GM06990 (cell line): ENCODE data around the gene TNS1.

Source experiments
- DNase-seq: peaks from one replicate; pipeline ENCODE4 v3.0.0-alpha.2; 2011; ENCODE audit not compliant: insufficient read length; ENCODE audit errors: extremely low read depth
- H3K27me3 ChIP-seq: replicated peaks from 2 replicates; pipeline ENCODE4 v1.6.0; 2011; ENCODE audit warnings: low read length; ENCODE audit not compliant: control insufficient read depth, insufficient read depth
- H3K36me3 ChIP-seq: 2 replicates; pipeline ENCODE4 v1.5.1; 2011; ENCODE audit warnings: low read length; ENCODE audit not compliant: control insufficient read depth, insufficient read depth
- H3K4me3 ChIP-seq: replicated peaks from 2 replicates; pipeline ENCODE4 v1.5.1; 2011; ENCODE audit warnings: low read depth, mild to moderate bottlenecking, control low read depth, low read length
- TF ChIP-seq, protein P1 (sequence below): IDR thresholded peaks from 2 replicates; pipeline ENCODE4 v1.5.1; 2011; ENCODE audit warnings: low read length, control low read depth, mild to moderate bottlenecking, inconsistent platforms; ENCODE audit not compliant: insufficient read depth, poor library complexity, severe bottlenecking

TNS1 gene

DNA sequence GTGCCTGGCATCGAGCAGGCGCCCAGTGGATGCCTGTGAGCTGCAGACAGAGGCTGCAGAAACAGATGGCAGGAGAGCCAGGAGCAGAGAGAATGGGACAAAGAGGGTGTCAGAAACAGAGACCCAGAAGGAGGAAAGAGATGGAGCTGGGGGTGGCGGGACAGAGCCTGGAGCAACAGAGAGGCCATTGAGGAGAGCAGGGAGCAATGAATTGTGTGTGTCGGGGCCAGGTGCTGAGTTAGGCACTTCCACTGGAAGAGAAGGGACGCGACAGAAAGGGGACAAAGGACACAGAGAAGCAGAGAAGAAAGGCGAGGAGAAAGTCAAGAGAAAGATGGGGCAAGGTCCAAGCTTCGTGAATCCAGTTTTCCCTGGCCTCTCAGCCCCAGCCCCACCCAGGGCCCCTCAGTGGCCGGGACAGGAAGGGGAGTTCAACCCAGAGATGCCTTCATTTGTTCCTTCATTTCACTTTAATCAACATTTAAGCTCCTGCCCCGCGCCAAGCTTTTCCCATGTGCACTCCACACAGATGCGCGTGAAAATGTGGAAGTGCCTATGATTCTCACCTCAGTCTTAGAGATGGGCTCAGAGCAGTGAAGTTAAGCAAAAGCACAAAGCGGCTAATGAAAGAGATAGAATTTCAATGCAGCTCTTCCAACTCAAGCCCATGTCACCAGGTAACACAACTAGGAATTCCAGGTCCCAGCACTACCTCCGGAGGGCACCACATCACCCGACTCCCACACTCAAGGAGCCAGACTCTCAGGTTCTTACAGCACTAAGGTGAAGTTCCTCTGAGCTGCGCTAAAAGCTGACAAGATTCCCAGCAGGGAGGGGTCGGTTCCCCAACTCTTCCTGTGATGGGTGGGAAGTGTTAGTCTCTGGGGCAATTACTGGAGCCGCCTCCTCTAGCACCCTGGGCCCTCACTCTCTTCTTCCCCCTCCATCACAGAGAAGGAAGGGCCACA, 55.1 kb downstream of the TNS1 start:
- Histone ChIP-seq H3K27me3 (peaks cover 4% of the 10 kb centered on the region; the same call in 1 of the 2 replicates), H3K4me3 (no peak overlapping the region), H3K36me3 (no peaks in the 10 kb centered on the region)
- no peak for DNase-seq
- TF ChIP-seq, protein P1, sequence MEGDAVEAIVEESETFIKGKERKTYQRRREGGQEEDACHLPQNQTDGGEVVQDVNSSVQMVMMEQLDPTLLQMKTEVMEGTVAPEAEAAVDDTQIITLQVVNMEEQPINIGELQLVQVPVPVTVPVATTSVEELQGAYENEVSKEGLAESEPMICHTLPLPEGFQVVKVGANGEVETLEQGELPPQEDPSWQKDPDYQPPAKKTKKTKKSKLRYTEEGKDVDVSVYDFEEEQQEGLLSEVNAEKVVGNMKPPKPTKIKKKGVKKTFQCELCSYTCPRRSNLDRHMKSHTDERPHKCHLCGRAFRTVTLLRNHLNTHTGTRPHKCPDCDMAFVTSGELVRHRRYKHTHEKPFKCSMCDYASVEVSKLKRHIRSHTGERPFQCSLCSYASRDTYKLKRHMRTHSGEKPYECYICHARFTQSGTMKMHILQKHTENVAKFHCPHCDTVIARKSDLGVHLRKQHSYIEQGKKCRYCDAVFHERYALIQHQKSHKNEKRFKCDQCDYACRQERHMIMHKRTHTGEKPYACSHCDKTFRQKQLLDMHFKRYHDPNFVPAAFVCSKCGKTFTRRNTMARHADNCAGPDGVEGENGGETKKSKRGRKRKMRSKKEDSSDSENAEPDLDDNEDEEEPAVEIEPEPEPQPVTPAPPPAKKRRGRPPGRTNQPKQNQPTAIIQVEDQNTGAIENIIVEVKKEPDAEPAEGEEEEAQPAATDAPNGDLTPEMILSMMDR, result no peak

GRCh38 chr2:217946051-217946450, 56.7 kb downstream of the TNS1 start:
- no peak for DNase-seq
- Histone ChIP-seq H3K36me3 (no peaks in the 10 kb centered on the region), H3K27me3 (peaks cover 4% of the 10 kb centered on the region; the same call in 1 of the 2 replicates), H3K4me3 (no peak overlapping the region)
- TF ChIP-seq, protein P1, result no peak

- DNase-seq, result no peak
- Histone ChIP-seq H3K36me3 (no peaks in the 10 kb centered on the region), H3K27me3 (peaks cover 4% of the 10 kb centered on the region; the same call in 1 of the 2 replicates), H3K4me3 (no peak overlapping the region)
- TF ChIP-seq, protein P1, result no peak
Observed at GRCh38 chr2:217945530-217945929, 57.3 kb downstream of the TNS1 start.

- no peak overlapping the region for H3K4me3 ChIP-seq
- TF ChIP-seq, protein P1, result no peak
- DNase-seq, result no peak
- H3K27me3 ChIP-seq, result peaks cover 4% of the 10 kb centered on the region
- H3K36me3 ChIP-seq, result no peaks in the 10 kb centered on the region
Observed at GRCh38 chr2:217944923-217945322, 57.9 kb downstream of the TNS1 start.

DNA sequence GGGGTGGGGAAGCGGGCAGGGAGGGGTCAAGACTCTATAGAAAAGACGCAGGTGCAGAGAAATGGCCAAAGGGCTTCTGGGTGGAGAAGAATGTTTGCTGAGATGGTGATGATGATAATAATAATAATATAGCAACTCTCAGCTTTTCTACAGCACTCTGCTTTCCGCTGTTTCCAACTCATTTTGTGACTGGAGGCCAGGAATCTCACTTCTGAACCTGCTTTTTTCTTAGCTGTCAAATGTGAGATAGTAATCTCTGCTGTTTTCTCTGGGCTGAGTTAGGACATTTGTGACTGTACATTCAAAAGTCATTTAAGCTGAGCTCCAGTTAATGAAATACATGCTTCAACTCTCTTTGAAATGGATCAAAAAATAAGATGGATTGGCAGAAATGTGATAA, 58.4 kb downstream of the TNS1 start:
- H3K27me3 ChIP-seq, result peaks cover 4% of the 10 kb centered on the region
- DNase-seq, result no peak
- H3K36me3 ChIP-seq, result no peaks in the 10 kb centered on the region
- no peak overlapping the region for H3K4me3 ChIP-seq
- TF ChIP-seq, protein P1, result no peak
